Testis (tissue), 2 donors: Measurements from ENCODE around the gene ARIH2.

Experiments
- CTCF ChIP-seq, 3 experiments: fragments of 450-650 bp in 2 of 3; fragments of 200-600 bp in 1 of 3; sonication (generic) in 1 of 3; IDR thresholded peaks; one replicate each; pipeline ENCODE4 v1.5.1; 2016 to 2019; ENCODE audit warnings: antibody characterized with exemption in 3 of 3, mild to moderate bottlenecking in 2 of 3, moderate library complexity in 1 of 3
- POLR2A ChIP-seq: fragments of 450-650 bp; IDR thresholded peaks from one replicate; pipeline ENCODE4 v1.6.1; 2017; ENCODE audit warnings: antibody characterized with exemption, mild to moderate bottlenecking, moderate library complexity

- no peak for TF ChIP-seq CTCF (IDR thresholded peaks at IDR 0.05)
- TF ChIP-seq POLR2A = no peak
These were observed 64.5 kb downstream of the ARIH2 start for GRCh38 chr3:48983096-48983495.
